ENCODE data around the gene CNTNAP2.

GRCh38 chr7:147231275-147231674 is 1114.7 kb downstream of the CNTNAP2 start:
- TF ChIP-seq GATA3 (IDR thresholded peaks at IDR 0.05; ENCODE audit: low read depth, low read length) (no peak), GATA2 (IDR thresholded peaks at IDR 0.05; ENCODE audit: low read depth, low read length) (no peak)
